Left ventricle myocardium superior (tissue), 1 donor: ENCODE data around the gene HPCAL1. TPM values are rescaled to one million over a fixed set of nuclear protein-coding genes. Genes with fewer than 3 reads are reported as not detected.

ENCODE experiments used
- ATAC-seq: fragments of 200-7000 bp; cut with Tn5 transposase; one replicate; pipeline ENCODE4 v1.9.1; 2020; ENCODE audit warnings: mild to moderate bottlenecking, moderate library complexity
- DNase-seq: peaks from one replicate; pipeline ENCODE4 v3.0.0-alpha.2; 2020
- intact Hi-C: fragments of 100-400 bp; cut with micrococcal nuclease; formaldehyde crosslinking; loops from one replicate; pipeline ENCODE4 v1.11.0; 2022
- total RNA-seq: library from RNA; stranded (reverse); fragmentation: NEBNext Ultra II Directional; extraction: Animal tissue kit (Norgen Biotek cat#: 25700); gene quantifications from one replicate; pipeline ENCODE4 v1.2.1, GENCODE V29; 2021
- donor health status: DM: no; HTN: yes; CAD: no; lungs with severe emphysema.

Gene HPCAL1
- total RNA-seq, 1 donor from 2014 or later: 40.5 TPM

GRCh38 chr2:10359246-10359645 lies 56.5 kb downstream of the HPCAL1 start:
- intact Hi-C loops: no loop called here
- ATAC-seq (no peak), DNase-seq (no peak)

- no peak for ATAC-seq
- intact Hi-C loops: no loop called here
- no peak for DNase-seq
These were observed 57.1 kb downstream of the HPCAL1 start for GRCh38 chr2:10359731-10360329.

- intact Hi-C loops: no loop called here
- DNase-seq: no peak
- ATAC-seq: no peak
These were observed 57.8 kb downstream of the HPCAL1 start for GRCh38 chr2:10360460-10360849.

- DNase-seq: no peak
- ATAC-seq: no peak
- intact Hi-C loops: no loop called here
These were observed 58.3 kb downstream of the HPCAL1 start for GRCh38 chr2:10360850-10361588.

- DNase-seq (no peak), ATAC-seq (peak; percentile 58)
- intact Hi-C loops: no loop called here
These were observed 59.6 kb downstream of the HPCAL1 start for GRCh38 chr2:10362096-10362897.

- DNase-seq (no peak), ATAC-seq (no peak)
- intact Hi-C loops: no loop called here
These were observed 60.3 kb downstream of the HPCAL1 start for GRCh38 chr2:10362898-10363454.

GRCh38 chr2:10363861-10364610 lies 61.3 kb downstream of the HPCAL1 start:
- DNase-seq (no peak), ATAC-seq (no peak)
- intact Hi-C loops: no loop called here

GRCh38 chr2:10365412-10365811 lies 62.7 kb downstream of the HPCAL1 start:
- intact Hi-C loops: no loop called here
- ATAC-seq (no peak), DNase-seq (no peak)

GRCh38 chr2:10366601-10367270 lies 64.0 kb downstream of the HPCAL1 start:
- no peak for ATAC-seq
- intact Hi-C loops: no loop called here
- DNase-seq: no peak

- intact Hi-C loops: no loop called here
- DNase-seq (no peak), ATAC-seq (no peak)
These were observed 65.1 kb downstream of the HPCAL1 start for GRCh38 chr2:10367472-10368439.

GRCh38 chr2:10368491-10369231 lies 66.0 kb downstream of the HPCAL1 start:
- ATAC-seq: no peak
- intact Hi-C loops: no loop called here
- DNase-seq: no peak

GRCh38 chr2:10369269-10370255 lies 66.9 kb downstream of the HPCAL1 start:
- no peak for DNase-seq
- ATAC-seq: peak; percentile 21
- intact Hi-C loops: no loop called here

- ATAC-seq (no peak), DNase-seq (no peak)
- intact Hi-C loops: no loop called here
These were observed 67.7 kb downstream of the HPCAL1 start for GRCh38 chr2:10370390-10370789.

- no peak for DNase-seq
These were observed 68.2 kb downstream of the HPCAL1 start for GRCh38 chr2:10370895-10371294.

GRCh38 chr2:10371441-10372196 lies 68.9 kb downstream of the HPCAL1 start:
- DNase-seq (no peak), ATAC-seq (no peak)
- intact Hi-C loops: no loop called here

More at GRCh38 chr2:10370895-10371294, 68.2 kb downstream of the HPCAL1 start:
- no peak for ATAC-seq
- intact Hi-C loops: no loop called here
